Gastrocnemius medialis (tissue), 4 donors: Measurements from ENCODE around the gene RELCH. TPM values are rescaled to one million over a fixed set of nuclear protein-coding genes. Genes with fewer than 3 reads are reported as not detected.

Source experiments
- total RNA-seq, 4 donors: library from RNA; depleted of rRNA; stranded (reverse); fragments of >200 nt; gene quantifications; one replicate each; pipeline versions ENCODE4 v1.1.0 to v1.2.3, GENCODE V29; 2016

Gene RELCH
- total RNA-seq, 4 donors from 2014 or later = 8.4 to 16.8 (median 12.6) TPM

Other genes starting within 250 kb of the RELCH start
- 10 to 100 TPM; 10.7 to 18.7 (median 14.8) TPM for gene PIGN, start 199 bp upstream of the RELCH start, total RNA-seq
- 1 to 10 TPM in 3 of 4 donors, not detected in 1; 1.4 to 3.2 (median 1.8) TPM for gene TNFRSF11A, start 138.1 kb downstream of the RELCH start, total RNA-seq